Activated CD8-positive, alpha-beta memory T cell treated with anti-CD3 and anti-CD28 coated beads, Interleukin-2, amount 50 U/mL, for 24 hours (primary cell): ENCODE results near the gene CLTCL1.
"Not testable (repeated sequence)": the region's sequence is repeated elsewhere in the genome, so short reads cannot be mapped to it uniquely, and the experiment has no call there.

ENCODE experiments used
- DNase-seq: peaks from one replicate; pipeline ENCODE4 v3.0.0-alpha.2; 2020; ENCODE audit errors: extremely low read depth

Gene CLTCL1

GRCh38 chr22:19291580-19292457 is at the start of gene CLTCL1:
Gene CLTCL1 (minus strand): TSS chr22:19291719. CDS start chr22:19291641, 78 bp downstream.
- DNase-seq, result peak; percentile 28

GRCh38 chr22:19337137-19337536 is 45.6 kb upstream of the CLTCL1 start:
- DNase-seq, result no peak

- no peak for DNase-seq
These were observed 44.9 kb upstream of the CLTCL1 start for GRCh38 chr22:19336133-19337075.

GRCh38 chr22:19331975-19332374 is 40.5 kb upstream of the CLTCL1 start:
- no peak for DNase-seq

- DNase-seq, result no peak
These were observed 40.0 kb upstream of the CLTCL1 start for GRCh38 chr22:19331474-19331873.

- DNase-seq, result no peak
These were observed 39.4 kb upstream of the CLTCL1 start for GRCh38 chr22:19330865-19331418.

- not testable (repeated sequence) for DNase-seq
These were observed 38.7 kb upstream of the CLTCL1 start for GRCh38 chr22:19330205-19330604.

GRCh38 chr22:19329454-19329853 is 37.9 kb upstream of the CLTCL1 start:
- no peak for DNase-seq

GRCh38 chr22:19325296-19325948 is 33.9 kb upstream of the CLTCL1 start:
- DNase-seq, result no peak

GRCh38 chr22:19323420-19323819 is 31.9 kb upstream of the CLTCL1 start:
- DNase-seq, result not testable (repeated sequence)

- no peak for DNase-seq
These were observed 30.2 kb upstream of the CLTCL1 start for GRCh38 chr22:19321757-19322156.

- DNase-seq, result not testable (repeated sequence)
These were observed 28.6 kb upstream of the CLTCL1 start for GRCh38 chr22:19320136-19320535.

- DNase-seq, result no peak
These were observed 27.8 kb upstream of the CLTCL1 start for GRCh38 chr22:19319281-19319680.

GRCh38 chr22:19317865-19318264 is 26.3 kb upstream of the CLTCL1 start:
- DNase-seq, result no peak

- no peak for DNase-seq
These were observed 16.4 kb upstream of the CLTCL1 start for GRCh38 chr22:19307872-19308271.

GRCh38 chr22:19306535-19306934 is 15.0 kb upstream of the CLTCL1 start:
- DNase-seq, result not testable (repeated sequence)

- no peak for DNase-seq
These were observed 13.0 kb upstream of the CLTCL1 start for GRCh38 chr22:19304547-19304946.

- DNase-seq, result no peak
These were observed 12.3 kb upstream of the CLTCL1 start for GRCh38 chr22:19303785-19304184.

GRCh38 chr22:19295733-19296132 is 4.2 kb upstream of the CLTCL1 start:
- DNase-seq, result no peak

- DNase-seq, result no peak
These were observed 1.1 kb upstream of the CLTCL1 start for GRCh38 chr22:19292458-19293230.

GRCh38 chr22:19291218-19291579 is 320 bp downstream of the CLTCL1 start:
- DNase-seq, result no peak
